NCI-H748 treated with DMSO at 0.1 percent for 48 hours (cell line): ENCODE data around the gene MAP6D1.

Experiments
- DNase-seq: peaks from one replicate; lab custom pipeline; 2025; lab: John Stamatoyannopoulos, UW

MAP6D1 gene

DNA sequence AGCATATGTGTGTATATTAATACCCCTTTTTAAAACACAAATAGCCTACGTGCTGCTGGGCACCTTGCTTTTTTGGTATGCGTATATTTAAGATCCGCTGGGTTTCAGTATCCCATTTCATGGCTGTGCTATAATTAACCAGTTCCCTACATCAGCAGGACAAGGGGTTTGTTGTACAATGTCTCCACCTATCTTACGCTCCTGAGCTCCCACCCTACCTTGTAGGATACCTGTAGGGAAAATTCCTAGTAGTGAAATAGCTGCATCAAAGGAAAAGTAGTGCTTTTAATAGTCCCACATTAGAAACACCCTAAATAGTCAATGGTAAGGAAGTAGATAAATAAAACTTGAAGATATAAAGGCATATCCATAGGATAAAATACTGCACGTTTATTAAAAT is 1.4 kb downstream of the MAP6D1 start:
- peak; percentile 19 for DNase-seq

DNA sequence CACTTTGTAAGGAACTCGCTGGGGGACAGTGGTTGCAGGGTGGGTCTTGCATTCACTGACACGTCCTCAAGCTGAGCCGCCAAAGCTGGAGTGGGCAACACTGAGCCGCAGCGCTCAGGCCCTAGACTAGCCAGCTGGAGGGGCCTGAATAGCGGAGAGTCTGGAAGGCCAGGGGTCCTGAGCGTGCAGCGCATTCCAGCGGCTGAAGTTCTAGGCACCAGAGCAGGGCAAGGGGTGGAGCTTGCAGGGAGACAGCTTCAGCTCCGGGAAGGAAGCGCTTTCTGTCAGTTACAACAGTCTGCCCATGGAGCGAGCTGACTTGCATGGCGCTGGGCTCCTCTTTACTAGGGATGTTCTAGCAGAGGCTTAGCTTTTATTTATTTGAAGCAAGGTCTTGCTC is 2.7 kb downstream of the MAP6D1 start:
- no peak for DNase-seq

DNA sequence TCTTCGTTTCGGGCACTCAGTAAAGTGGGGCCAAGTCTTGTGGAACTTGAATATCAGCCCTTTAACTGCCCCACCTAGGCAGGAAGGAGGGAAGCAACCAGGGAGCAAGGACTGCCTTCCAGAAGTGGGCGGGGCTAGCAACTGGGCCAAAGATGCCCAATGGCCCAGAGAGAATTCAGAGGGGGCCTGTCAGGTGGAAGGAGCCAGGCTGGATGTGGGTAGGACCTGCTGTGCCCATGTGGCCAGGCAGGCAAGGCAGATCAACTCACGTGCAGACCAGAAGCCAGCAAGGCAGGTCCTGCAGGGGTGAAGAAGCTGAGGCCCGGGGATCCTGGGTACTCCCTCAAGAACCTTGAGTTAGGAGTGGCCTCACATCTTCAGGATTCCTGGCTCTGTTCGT is 5.5 kb downstream of the MAP6D1 start:
- DNase-seq = no peak

DNA sequence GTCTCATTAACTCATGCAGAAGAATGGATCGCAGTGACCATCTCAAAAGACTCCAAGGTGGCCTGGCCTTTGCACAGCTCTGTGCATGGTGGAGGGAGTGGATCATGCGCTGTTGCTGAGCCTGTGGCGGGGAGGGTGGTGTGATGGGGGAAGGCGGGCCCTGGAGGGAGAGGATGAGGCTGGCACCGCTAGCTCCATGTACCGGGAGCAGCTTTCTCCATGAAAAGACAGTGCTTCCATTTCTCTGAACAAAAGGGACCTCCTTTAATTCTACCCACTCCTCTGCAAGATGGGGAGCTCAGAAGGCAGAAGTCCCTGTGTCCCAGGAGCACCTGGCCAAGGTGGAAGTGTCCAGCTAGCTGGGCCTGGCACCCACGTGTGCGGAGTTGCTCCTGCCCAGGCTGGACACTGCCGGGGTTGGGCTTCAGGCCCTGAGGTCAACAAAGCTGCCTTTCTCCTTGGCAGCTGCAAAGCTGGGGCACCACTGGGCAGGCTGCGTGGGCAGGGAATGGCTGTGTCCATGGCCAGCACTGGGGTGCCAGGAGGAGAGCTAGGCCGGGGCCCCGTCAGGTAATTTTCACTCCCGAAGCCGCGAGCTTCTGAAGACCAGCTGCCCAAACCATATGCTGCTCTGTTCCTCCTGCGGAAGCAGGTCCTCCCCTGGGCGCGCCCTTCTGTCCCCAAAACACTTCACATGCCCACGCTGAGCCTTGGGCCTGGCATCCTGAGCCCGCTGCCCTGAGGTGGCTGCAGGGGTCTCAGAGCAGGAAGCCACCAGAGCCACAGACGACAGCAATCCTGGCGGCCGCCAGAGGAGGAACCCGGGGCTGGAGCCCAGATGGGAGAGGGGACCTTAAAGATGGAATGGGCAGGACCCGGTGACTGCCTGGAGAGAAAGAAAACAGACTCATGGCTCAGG is 6.4 kb downstream of the MAP6D1 start:
- no peak for DNase-seq

DNA sequence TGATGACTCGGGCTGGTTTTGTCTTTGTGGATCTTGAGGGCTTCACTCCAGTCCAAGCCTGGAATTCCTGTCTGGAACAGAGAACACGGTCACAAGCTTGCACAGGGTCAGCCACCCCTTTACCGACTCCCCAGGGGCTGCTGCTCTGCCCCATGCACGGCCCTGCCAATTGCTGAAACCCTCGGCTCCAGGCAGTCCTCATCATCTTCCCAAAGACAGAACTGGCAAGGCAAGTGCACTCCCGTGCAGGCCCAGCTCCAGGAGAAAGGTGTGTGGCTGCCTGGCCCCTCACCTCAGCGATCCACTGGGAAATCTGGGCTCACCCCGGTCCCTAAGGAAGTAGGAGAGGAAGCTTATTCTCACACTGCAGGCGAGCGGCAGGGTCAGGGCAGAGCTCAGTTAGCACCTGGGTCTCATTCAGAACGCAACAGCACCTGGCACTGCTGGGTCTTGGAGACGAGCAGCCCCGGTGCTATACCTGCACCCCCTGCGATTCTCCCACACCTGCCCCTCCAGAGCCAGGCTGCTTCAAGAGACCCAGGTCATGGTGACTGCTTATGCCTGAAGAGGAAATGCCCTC is 7.2 kb downstream of the MAP6D1 start:
- no peak for DNase-seq

DNA sequence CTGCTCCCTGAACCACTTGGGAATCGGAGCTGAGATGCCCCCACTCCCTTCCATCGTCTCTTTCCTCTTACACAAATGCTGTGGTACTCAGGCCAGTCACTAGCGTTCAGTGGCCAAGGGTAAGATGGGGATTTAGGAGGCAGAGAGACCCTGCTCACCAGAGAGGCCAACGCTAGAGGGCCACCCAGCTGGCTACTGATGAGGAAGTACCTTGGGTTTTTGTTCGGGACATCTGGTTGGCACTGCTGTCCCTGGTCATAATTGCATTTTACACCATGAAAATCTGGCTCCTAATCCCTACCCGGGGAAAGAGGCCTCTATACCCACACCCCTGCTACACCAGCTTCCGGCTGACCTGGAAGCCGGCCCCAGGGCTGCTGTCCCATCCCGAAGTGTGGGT is 7.7 kb downstream of the MAP6D1 start:
- no peak for DNase-seq

DNA sequence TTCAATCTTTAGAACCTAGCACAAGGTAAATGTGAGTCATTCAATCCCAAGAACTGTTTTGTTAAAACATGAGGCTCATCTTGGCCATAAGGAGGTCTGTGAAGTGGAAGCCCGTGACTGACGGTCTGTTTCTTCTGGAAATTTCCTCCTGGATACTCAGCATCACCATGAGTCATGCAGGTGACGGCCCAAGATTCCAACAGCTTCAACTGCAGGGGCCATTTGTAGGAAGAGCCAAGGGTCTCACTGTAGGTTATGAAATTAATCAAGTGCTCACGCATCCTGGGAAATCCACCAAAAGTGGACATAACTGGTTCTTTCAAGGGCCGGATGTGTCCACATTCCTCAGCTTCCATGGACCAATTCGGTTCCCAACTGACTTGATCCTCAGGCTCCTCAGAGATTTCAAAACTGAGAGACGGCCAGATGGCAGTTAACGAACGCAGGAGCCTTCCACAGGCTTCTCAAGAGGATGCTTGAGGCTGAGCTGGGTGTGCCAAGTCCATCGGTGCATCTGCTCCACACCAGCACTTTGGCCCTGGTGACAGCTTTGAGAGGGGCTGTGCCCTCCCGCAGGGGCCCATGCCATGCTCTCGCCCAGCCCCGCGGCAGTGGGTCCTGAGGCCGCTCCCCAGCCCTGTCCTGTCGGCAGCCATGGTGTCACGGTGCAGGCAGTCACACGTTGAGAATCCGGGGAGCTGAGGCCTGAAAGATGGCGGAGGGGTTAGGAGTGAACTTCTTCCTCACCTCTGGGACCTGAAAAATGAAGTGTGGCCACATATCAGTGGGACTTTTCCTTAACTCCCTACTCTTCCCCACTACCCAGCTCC is 8.5 kb downstream of the MAP6D1 start:
- no peak for DNase-seq

DNA sequence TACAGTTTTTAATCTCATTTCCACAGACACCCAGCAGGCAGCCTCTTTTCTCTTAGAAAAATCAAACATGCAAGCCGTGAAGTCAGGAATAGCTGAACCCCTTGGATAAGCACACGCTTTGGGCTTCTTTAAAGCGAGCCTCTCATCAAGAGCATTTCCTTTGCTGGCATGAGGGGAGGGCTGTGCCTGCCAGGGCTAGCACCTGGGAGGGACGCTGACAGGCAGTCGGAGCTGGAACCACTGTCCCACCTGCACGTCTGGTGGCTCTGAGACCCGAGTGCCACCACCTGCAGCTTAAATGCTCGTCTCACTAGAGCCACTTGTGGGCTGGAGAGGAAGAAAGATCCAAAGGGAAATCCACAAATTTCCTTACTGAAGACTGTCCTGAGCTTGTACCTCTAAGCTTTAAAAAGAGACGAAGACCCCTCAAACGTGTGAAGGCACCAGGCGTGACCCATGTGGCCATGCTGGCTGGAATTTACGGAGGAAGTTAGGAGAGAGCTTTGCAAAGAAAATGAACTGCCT is 9.4 kb downstream of the MAP6D1 start:
- DNase-seq = no peak

DNA sequence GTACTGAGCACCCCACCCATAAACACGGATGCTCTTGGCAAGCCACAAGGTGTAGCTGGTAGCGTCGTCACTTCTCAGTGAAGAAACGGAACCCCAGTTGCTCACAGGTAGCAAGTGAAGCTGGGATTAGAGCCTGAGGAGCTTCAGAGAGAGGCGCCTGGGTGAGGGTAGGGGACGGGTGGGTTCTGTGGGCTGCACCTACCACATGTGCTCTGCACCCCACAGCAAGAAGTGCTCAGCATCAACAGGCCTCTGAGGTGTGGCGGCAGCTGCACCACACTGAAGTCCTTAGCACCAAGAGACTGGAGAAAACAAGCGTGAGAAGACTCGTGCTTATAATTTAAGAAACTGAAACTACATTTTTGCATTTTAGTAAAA is 9.8 kb downstream of the MAP6D1 start:
- DNase-seq = no peak

DNA sequence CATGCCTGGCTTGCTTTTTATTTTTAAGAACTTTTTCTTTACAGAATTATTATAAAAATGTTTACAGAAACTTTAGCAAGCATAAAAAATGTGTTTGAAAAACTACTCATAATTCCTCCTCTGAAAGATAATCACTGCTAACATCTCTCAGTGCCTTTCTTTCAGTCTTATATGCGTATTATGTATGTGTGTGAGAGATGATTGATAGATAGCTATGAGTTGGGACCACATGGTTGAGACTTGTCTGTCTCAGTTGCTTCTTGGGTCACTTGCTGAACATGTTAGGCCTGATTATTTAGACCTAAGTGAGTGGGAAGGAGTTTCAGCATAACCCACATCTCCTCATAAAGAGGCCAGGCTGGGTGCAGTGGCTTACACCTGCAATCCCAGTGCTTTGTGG is 11.1 kb downstream of the MAP6D1 start:
- no peak for DNase-seq

DNA sequence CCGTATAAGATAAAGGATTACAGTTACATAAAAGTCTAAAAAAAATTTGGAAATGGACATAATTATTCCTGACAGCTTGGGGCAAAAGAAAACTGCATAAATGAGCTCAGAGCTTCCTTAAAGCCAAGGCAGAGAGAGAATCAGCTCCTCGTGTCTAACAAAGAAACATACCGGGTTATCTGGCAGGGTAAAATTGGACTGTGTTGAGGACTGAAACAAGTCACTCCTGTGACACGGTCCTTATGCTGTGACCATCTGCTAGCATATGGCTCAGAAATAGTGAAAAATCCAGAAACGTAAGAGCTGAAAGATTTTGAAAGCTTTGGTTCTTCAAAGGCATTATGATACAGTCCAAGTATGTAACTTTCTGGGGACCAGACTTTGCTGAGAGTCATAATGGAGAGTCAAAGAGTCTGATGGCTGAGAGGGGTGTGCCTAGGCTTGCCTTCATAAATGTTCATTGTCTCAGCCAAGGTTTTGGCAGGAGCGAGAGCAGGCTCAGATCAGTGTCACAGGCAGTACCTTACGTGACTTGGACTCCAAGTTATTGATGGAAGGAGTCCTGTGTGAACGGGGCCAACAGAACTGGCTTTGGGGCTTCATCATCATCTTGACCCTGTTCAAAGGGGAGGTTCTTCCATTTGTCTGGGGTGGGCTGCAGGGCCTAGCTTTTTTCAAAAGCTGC is 12.5 kb downstream of the MAP6D1 start:
- DNase-seq = no peak

DNA sequence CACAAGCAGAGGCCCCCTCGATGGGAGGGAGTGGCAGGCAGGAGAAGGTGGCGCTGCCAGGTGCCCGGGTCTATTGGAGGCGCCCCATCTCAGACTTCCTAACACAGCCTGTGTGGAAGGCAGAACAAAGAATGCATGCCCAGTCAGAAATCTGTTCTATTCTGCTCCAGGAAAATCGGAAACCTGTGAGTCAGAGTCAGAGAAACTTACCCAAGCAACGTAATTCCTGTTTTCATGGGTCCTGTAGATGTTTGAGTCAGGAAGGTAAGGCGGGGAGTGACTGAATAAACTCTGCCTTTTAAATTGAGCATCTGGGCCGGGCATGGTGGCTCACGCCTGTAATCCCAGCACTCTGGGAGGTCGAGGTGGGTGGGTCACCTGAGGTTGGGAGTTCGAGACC is 13.7 kb downstream of the MAP6D1 start:
- no peak for DNase-seq

DNA sequence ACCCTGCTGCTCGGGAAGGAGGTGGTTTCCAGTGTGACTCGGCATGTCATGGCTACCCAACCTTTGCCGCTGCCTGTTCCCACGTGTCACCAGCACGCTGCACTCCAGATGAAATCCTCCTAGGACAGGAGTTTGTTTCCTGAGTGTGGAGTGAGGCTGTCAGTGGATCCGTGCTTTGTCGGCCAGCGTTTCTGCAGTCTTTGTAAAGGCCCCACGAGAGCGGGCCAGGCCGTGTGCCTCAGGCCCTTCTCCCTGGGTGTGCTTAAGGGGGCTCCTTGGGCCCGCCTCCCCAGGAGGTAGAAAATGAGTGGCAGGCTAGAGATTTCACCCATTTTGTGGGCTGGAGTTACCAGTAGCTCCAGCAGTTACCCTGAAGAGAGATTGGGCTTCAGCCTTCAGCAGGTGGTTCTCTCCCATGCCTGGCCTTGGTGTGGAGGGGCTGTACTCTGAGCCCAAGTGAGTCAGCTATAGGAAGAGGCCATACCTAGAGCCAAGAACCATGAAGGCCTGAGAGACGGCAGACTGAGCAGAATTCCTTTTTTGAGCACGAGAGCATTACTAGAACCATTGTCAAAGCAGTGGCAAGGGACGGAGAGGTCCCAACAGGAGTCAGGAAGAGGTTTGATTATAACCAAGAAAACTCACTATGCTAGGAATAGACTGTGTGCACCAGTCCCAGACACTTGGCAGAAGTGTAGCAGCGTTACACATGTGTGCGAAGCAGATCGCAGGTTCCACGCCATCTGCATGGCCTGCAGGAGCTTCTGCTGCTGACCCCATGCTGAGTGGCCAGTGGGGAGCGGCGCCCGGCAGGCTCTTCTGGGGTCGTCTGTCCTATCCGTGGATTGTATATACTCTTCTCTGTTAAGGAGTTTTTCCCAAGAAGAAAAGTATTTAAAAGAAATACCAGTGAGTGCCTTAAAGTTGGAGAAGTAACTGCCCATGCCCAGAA is 14.5 kb downstream of the MAP6D1 start:
- DNase-seq = no peak

DNA sequence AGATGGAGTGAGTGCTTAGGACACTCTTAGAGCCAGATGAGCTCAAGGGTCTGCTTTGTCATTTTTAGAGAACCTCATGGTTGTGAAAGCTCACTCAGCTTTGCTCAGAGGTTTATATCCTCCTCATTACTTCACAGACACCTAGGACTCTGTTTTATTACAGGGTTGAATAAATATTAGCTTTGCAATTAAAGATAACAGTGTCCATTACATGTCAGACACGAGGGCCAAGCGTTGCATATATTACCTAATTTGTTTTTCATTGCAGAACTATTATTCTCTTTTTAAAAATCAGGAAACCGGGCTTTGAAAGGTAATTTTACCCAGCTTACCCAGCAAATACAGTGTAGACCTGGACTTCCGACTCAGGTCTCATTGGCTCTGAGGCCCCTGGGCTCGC is 16.1 kb downstream of the MAP6D1 start:
- peak; percentile 92 for DNase-seq

DNA sequence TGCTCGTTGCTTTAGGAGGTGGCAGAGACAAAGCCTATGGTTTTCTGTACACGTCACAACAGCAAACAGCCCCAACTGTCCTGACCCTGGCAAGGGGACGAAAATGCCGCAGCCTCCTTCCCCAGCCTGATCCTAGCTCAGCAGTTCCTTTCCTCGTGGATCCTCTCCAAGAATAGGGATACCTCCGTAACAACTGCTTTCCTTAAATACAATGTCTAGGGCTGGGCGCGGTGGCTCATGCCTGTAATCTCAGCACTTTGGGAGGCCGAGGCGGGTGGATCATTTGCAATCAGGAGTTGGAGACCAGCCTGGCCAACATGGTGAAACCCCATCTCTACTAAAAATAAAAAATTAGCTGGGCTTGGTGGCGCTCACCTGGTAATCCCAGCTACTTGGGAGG is 17.0 kb downstream of the MAP6D1 start:
- no peak for DNase-seq

DNA sequence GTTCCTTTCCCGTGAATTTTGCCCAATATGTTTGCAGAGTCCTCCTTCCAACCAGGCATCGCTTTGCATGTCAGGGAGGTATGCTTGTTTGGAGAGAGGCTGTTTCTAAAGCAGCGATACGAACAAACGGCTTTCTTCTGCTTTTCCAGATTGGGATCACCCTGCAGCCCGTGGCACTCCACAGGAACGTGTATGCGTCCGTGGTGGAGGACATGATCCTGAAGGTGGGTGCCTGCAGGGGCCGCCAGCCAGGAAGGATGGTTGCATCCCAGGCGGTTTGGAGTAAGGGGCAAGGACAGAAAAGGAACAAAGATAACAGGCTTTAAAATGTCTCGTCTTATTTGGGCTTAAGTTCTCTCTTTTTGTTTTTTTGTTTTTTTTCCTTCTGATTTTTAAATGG is 17.5 kb downstream of the MAP6D1 start:
- no peak for DNase-seq

DNA sequence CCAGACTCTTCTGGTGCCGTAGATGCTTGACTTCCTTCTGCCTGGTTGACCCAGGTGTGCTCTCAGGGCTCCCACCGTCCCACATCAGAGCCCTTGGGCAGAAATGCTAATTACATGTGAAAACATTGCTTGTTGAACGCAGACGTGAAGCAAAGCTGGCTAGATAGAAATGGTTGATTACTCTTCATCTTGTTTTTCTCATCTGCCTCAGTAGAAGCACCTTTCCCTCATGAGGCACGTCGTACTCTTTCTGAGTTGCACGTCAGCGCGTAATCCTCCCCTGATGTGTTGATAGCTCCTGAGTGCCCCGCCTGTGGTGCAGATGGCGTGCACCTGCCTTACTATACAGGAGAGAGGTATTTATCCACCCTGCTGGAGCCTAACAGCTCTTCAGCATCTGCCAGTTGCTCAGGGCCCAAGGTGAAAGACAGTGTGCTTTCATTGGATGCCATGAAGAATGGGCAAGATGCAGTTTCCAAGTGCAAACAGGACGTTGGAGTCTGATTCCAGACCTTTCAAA is 18.1 kb downstream of the MAP6D1 start:
- DNase-seq = peak; percentile 84

DNA sequence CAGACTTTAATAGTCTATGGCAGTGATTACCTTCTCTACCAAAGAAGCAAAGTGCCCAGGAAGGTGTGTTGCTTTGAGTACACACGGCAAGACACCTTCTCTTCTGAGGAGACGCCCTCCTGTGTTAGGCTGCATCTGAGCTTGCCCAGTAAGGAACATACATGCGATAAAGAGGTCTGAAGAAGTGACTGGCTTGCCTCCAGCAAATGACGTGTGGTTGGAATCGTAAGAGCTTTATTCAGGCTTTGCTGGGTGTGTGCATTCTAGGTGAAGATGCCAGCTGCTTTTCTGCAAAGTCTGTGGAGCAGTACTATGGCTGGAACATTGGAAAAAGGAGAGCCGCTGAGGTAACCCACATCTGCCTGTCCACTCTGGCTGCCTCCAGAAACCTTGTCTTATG is 22.4 kb downstream of the MAP6D1 start:
- DNase-seq = no peak

DNA sequence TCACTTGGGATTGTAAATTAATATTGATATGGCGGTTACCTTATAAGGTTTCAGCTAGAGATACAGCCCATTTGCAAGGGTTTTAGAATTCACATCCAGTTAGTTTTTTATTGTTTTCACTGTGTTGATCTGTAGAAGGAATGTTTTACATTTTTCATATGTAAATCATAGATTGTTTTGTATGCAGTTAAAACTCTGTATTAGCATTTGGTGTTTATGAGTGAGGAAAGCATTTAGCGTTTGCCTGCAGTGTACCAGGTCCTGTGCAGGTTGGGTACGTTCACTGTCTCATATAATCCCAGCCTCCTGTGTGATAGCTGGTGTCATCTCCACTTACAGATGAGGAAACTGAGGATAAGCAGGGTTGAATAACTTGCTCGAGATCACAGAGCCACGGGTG is 23.8 kb downstream of the MAP6D1 start:
- no peak for DNase-seq

DNA sequence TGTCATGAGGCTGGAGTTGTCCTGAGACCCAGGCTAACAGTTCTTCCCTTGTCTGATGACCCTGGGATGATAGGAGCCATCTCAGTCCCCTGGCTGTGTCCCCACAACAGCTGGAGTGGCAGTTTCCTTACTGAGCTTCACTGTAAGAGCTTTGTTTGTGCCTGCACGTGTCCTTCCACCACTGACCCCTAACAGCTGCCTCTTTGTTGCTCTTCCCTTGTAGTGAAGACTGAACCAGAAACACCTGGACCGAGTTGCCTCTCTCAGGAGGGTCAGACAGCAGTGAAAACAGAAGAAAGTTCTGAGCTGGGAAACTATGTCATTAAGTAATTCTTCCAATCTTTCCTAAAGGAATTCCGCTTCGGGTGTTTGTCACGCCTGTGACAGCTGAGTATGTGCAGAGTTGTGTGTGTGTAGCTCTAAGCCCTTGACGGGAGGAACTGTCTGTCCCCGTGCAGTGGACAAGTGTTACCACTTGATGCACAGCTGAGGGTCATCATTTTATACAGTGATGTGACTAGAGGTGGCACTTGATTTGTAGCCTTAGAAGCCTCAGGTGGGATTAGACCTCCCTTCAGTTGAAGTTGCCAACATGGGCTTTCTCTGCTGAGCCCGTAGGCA is 25.0 kb downstream of the MAP6D1 start:
- DNase-seq = no peak
